HG03558 (cell line): ENCODE results near the gene HS6ST3.

Experiments
- ATAC-seq: cut with Tn5 transposase; IDR thresholded peaks from one replicate; pipeline ENCODE4 v1.9.1; 2021; ENCODE audit warnings: moderate number of reproducible peaks; ENCODE audit not compliant: unreplicated experiment; ENCODE audit errors: extremely low read depth

HS6ST3 gene

DNA sequence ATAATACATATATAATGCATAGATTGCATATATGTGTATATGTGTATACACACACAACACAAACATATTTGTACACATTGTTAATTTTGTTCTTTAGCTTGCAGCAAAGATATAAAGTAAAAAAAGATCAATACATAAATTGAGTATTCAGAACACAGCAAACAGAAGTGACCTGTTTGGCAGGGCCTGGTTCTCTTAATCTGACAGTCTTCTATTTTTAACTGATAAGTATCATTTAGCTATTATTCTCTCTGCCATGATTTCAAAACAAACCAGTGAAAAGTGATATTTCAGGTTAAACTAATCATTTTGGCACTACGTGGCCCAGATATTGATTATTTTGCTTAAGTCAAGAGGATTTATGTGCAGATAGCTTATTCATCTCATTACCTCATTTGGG, 595.0 kb downstream of the HS6ST3 start:
- ATAC-seq: no peak

DNA sequence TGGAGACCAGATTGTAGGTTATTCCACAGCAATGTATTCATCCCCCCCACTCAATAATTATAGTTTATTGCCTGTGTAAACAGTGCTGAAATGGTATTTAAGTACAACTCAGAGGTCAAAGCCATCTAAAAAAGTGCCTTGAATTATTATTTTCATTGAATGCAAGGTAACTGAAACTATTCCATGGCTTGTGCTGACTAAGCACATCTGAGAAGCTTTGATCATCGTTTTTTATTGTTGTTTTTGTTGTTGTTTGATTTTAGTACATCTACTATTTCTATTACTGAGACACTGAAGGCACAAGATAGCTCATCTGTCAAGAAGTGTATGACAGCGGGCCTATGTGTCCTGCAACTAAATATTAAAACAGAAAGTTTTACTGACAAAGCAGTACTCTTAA, 596.4 kb downstream of the HS6ST3 start:
- no peak for ATAC-seq

DNA sequence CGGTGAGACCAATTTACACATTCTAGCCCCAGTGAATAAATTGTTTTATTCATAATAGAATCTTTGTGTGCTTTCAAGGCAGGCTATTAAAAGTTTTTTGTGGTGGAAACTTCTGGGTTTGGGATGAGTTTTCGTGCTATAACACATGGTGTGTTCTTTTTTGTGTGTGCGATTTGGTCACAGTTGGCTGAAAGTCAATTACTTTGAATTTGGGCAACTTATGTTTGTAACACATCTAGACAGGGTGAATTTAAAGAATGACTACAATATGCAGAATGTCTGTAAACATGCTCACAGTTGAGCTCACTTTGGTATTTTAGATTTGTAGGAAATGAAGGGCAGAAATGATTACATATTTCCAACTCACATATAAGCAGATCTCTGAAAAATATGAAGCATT, 597.3 kb downstream of the HS6ST3 start:
- ATAC-seq: no peak

- ATAC-seq: no peak
These were observed 601.1 kb downstream of the HS6ST3 start for GRCh38 chr13:96690998-96691397.

GRCh38 chr13:96696389-96696900, 606.5 kb downstream of the HS6ST3 start:
- no peak for ATAC-seq

GRCh38 chr13:96700657-96701056, 610.8 kb downstream of the HS6ST3 start:
- no peak for ATAC-seq

DNA sequence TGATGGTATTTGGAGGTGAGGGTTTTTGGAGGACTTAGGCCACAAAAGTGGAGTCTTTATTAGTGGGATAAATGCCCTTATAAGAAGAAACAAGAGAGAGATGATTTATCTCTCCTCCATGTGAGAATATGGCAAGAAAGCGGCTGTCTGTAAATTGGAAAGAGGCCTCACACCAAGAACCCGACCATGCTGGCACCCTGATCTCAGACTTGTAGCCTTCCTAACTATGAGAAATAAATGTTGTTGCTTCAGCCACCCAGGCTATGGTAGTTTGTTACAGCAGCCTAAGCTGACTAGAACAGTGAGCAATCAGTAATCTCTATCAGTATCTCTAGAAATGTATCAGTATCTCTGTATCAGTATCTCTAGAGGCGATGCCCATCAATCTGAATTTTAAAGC, 617.2 kb downstream of the HS6ST3 start:
- no peak for ATAC-seq

- ATAC-seq: no peak
These were observed 620.4 kb downstream of the HS6ST3 start for GRCh38 chr13:96710166-96710862.

- ATAC-seq: no peak
These were observed 630.5 kb downstream of the HS6ST3 start for GRCh38 chr13:96720446-96720845.

DNA sequence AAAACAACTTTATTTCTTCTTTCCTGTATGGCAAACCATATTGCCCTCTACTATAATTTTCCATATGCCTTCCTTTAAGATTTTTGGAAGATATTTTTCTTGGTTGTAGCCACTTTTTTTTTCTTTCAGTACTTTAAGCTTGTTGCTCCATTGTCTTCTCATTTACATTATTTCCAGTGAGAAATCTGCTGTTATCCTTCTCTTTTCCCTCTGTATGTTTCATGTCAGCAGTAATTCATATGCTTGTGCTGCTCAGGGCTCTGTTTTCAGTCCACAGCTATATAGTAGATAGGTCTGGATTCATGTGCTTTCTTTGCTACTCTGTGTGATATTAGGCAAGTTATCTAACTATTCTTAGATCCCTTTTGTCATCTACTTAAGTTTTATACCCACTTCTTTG, 636.7 kb downstream of the HS6ST3 start:
- ATAC-seq: no peak

DNA sequence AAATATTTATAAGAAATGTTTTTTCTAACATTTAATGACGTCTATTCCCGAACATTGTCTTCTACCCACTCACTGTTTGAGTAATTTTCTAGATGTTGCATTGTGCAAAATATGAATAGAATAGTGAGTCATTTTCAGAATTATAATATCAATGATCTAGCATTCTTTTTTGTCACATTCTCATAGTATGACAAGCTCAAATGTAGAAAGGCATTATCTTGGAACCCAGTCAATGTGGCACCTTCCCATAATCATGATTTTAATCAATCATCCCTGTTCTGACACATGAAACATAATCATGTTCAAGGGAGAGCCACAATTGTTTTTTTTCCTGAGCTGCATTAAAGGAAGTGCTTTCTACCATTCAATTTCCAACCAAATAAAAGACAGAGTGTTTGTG, 638.6 kb downstream of the HS6ST3 start:
- ATAC-seq: no peak

- no peak for ATAC-seq
These were observed 640.8 kb downstream of the HS6ST3 start for GRCh38 chr13:96730676-96731075.

GRCh38 chr13:96734499-96734898, 644.6 kb downstream of the HS6ST3 start:
- no peak for ATAC-seq

DNA sequence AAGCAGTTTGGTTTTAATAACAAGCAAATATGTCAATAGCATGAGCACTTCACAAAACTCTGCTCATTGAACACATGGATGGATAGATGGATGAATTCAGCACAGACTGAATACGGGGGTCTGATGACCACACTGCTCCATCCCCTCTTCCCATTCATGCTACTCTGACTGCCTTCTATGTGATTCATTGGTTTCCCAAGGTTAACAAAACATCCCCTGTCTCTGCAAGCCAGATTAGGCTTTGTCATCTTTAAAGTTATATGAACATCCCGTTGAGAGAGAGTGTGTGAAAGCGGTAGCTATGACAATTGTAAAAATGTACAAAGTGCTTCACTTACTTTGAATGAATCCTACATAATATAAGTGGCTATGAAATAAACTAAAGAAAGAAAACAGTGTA, 651.9 kb downstream of the HS6ST3 start:
- no peak for ATAC-seq

DNA sequence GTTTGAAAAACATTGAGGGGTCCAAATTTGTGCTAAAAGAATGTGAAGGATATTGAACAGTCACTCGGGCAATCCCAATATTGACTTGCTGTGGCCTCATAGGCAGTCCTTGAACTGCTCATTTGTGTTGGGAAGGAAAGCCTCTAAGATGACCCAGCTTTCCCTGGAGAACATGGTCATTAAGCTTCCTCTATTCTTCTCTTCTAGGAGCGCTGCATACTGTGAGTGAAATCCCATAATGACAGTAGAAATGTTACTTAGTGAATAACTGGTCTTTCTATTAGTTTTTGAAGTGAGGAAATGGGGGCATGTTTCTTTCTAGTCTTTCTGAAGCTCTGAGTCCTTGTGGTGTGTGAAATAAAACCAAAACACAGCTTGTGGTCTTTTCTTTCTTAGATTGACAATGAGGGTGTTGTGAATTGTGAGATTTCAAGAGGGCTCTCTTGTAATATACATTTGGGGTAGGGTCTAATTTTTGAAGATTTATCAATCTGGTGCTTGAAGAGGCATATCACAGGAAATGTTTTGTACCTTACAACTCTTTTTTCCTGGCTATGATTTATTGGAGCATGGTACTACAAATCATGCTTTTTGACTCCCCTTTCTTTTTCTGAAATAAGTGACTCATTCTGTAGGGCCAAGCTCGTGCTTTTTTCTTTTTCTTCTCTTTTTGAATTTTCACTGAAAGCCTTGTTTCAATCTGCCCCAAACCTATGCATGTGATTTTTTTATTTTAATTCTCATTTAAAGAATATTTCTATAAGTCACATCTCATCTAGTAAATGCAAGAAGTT, 653.6 kb downstream of the HS6ST3 start:
- no peak for ATAC-seq

- no peak for ATAC-seq
These were observed 654.7 kb downstream of the HS6ST3 start for GRCh38 chr13:96744367-96745331.

DNA sequence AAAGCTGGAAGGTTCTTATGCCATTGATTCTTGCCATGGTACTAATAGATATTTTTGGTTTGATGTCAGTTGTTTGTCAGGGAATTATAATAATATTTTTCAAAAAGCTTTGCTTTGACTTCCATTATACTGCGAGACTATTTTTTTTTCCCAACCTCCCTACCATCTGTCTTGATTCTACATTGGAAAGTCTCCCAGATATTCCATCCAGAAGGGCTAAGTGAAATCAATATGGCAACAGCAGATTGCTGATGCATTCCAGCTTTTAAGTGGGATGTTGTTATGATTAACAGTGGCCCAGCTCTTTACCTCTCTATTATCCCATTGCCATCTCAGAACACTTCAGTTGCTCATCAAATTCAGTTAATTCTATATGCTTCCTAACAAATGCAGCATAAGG, 657.0 kb downstream of the HS6ST3 start:
- ATAC-seq: no peak

DNA sequence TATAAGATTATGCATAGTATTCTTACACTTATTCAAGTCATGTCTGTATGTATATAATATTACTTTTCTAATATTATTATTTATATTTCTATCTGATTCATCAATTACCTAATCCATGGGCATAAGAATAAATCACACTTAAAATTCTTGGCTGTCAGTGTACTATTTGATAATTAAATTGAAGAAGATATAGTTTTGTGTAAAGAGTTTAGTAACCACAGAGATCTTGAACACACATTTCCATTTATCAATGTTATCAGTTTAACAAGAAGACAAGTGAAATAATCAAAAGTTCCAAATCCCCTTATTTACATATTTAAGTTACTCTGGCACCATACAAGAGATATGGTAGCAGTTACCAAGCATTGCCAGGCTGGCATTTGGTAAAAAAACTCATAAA, 659.9 kb downstream of the HS6ST3 start:
- no peak for ATAC-seq

DNA sequence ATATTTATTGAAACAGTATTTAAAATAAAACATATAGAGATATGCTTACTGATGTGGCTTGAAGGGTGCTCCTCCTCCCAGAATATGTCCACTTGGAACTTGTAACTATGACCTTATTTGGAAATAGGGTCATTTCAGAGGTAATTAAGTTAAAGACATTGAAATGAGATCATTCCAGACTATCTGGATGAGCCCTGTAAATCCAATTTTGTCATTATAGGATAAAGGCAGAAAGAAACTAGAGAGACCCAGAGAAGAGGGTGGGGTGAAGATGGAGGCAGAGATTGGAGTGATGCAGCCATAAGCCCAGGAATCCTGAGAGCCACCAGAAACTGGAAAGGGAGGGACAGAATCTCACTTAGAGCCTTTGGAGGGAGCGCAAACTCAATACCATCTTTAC, 661.2 kb downstream of the HS6ST3 start:
- no peak for ATAC-seq

GRCh38 chr13:96762876-96763275, 673.0 kb downstream of the HS6ST3 start:
- ATAC-seq: no peak

- ATAC-seq: no peak
These were observed 676.4 kb downstream of the HS6ST3 start for GRCh38 chr13:96766306-96766705.
